ENCODE measurements around the gene CSTF2T. TPM values are rescaled to one million over a fixed set of nuclear protein-coding genes. Genes with fewer than 3 reads are reported as not detected.

Gene CSTF2T
- total and polyA plus RNA-seq, 2 donors (not counting 3 experiments of a cell fraction or from before 2014, with no cell fraction given), result 4.8 to 19.8 TPM

- H3K9me3 ChIP-seq (replicated peaks; ENCODE audit: control insufficient read depth, insufficient read depth, low read length), result no peaks in the 10 kb centered on the region
- H3K9ac ChIP-seq (replicated peaks; ENCODE audit: extremely low read depth, insufficient read depth, low read length), result no peak overlapping the region
- intact Hi-C loops (cut with micrococcal nuclease) (loop anchor here (10.0 kb wide), 1 partner anchor 631 kb away; no protein-coding TSS in a partner anchor), dilution Hi-C loops (cut with MboI; ENCODE audit: extremely low pct_ligation_motif_present, low sequenced_read_pairs) (no loop called here)
- no peaks in the 10 kb centered on the region for H4K20me1 ChIP-seq (replicated peaks; ENCODE audit: control insufficient read depth, extremely low read depth, insufficient read depth, low read length)
- BruUV-seq (replicated peaks), result no TSS peak
- CTCF ChIA-PET, result no interaction called here
- peaks cover 24% of the 10 kb centered on the region for H3K4me1 ChIP-seq (ENCODE audit: control insufficient read depth, extremely low read depth, insufficient read depth, low read length)
- no peak overlapping the region for H3K27ac ChIP-seq (ENCODE audit: insufficient read depth, low read depth, low read length)
- no peak overlapping the region for H3K4me2 ChIP-seq (ENCODE audit: insufficient read depth, low read length)
- H3K27me3 ChIP-seq (ENCODE audit: control insufficient read depth in 2 of 2, insufficient read depth in 2 of 2, low read length in 2 of 2), result no peaks in the 10 kb centered on the region
- H3K4me3 ChIP-seq (replicated peaks in 1 of 3; ENCODE audit: insufficient read depth in 1 of 3, low read depth in 1 of 3, low read length in 3 of 3), result no peak overlapping the region
- DNase-seq (ENCODE audit: low read depth, low spot score), result no peak
- TF ChIP-seq EZH2 (IDR thresholded peaks at IDR 0.05; ENCODE audit: borderline replicate concordance, low read depth, low read length, severe bottlenecking) (no peak), MYC (IDR thresholded peaks at IDR 0.05; ENCODE audit: low read depth, low read length) (no peak), JUN (IDR thresholded peaks at IDR 0.05; ENCODE audit: borderline replicate concordance, insufficient read depth, insufficient read length, low read depth) (no peak), MAX (IDR thresholded peaks at IDR 0.05; ENCODE audit: insufficient read depth, insufficient read length) (no peak), POLR2AphosphoS5 (IDR thresholded peaks at IDR 0.05; ENCODE audit: insufficient read depth, low read depth, low read length) (no peak), CTCF (IDR thresholded peaks at IDR 0.05; ENCODE audit: extremely low read depth in 1 of 2, insufficient read depth in 1 of 2, low read depth in 1 of 2, low read length in 2 of 2) (no peak), FOS (IDR thresholded peaks at IDR 0.05; ENCODE audit: borderline replicate concordance, insufficient read depth, low read length) (no peak), POLR2A (IDR thresholded peaks at IDR 0.05; ENCODE audit: low read depth, low read length) (no peak), GATA2 (IDR thresholded peaks at IDR 0.05; ENCODE audit: insufficient read depth, insufficient read length, low read depth, low read length) (no peak)
- H2AFZ ChIP-seq (ENCODE audit: low read depth, low read length), result no peak overlapping the region
- POLR2A ChIA-PET, result no interaction called here
- no peaks in the 10 kb centered on the region for H3K9me1 ChIP-seq (replicated peaks; ENCODE audit: control insufficient read depth, extremely low read depth, insufficient read depth, low read length)
- H3K36me3 ChIP-seq (ENCODE audit: control insufficient read depth in 2 of 2, extremely low read depth in 1 of 2, insufficient read depth in 2 of 2, low read length in 2 of 2), result peaks cover 0 to 2% of the 10 kb centered on the region in 2 experiments
- peaks cover 29% of the 10 kb centered on the region for H3K79me2 ChIP-seq (ENCODE audit: control insufficient read depth, insufficient read depth, low read length)
- no peak for FAIRE-seq
Measured at GRCh38 chr10:51696251-51696650, 3.1 kb downstream of the CSTF2T start.

Measured in endothelial cell of umbilical vein (primary cell).